Astrocyte (in vitro differentiated cells and primary cell): Measurements from ENCODE around the gene HASPIN. TPM values are rescaled to one million over a fixed set of nuclear protein-coding genes. Genes with fewer than 3 reads are reported as not detected.

Source experiments
- DNase-seq: peaks from one replicate; pipeline ENCODE4 v3.0.0-alpha.2; 2010; ENCODE audit warnings: low read depth
- FAIRE-seq: peaks from 2 replicates; lab custom pipeline; 2011; peaks lifted over from hg19 to GRCh38; lab: Jason Lieb, UNC
- H2AFZ ChIP-seq: 2 replicates; pipeline ENCODE4 v1.6.0; 2012; ENCODE audit warnings: low read depth, low read length, inconsistent platforms
- H3K27ac ChIP-seq: 2 replicates; pipeline ENCODE4 v1.5.1; 2011; ENCODE audit warnings: low read depth, low read length, inconsistent platforms
- H3K27me3 ChIP-seq: 2 replicates; pipeline ENCODE4 v1.6.0; 2011; ENCODE audit warnings: low read length, inconsistent platforms; ENCODE audit not compliant: insufficient read depth
- H3K36me3 ChIP-seq: 2 replicates; pipeline ENCODE4 v1.5.1; 2011; ENCODE audit warnings: low read length, inconsistent platforms; ENCODE audit not compliant: insufficient read depth
- H3K4me1 ChIP-seq: 2 replicates; pipeline ENCODE4 v1.5.1; 2011; ENCODE audit warnings: low read length, inconsistent platforms; ENCODE audit not compliant: insufficient read depth
- H3K4me2 ChIP-seq: 2 replicates; pipeline ENCODE4 v1.6.0; 2012; ENCODE audit warnings: low read length, inconsistent platforms
- H3K4me3 ChIP-seq: 2 replicates; pipeline ENCODE4 v1.5.1; 2011; ENCODE audit warnings: low read depth, mild to moderate bottlenecking, low read length, inconsistent platforms; ENCODE audit not compliant: insufficient read depth
- H3K79me2 ChIP-seq: 2 replicates; pipeline ENCODE4 v1.6.0; 2012; ENCODE audit warnings: mild to moderate bottlenecking, low read length, inconsistent platforms; ENCODE audit not compliant: insufficient read depth
- H3K9ac ChIP-seq: 2 replicates; pipeline ENCODE4 v1.6.0; 2012; ENCODE audit warnings: mild to moderate bottlenecking, low read length, inconsistent platforms
- H3K9me3 ChIP-seq: 2 replicates; pipeline ENCODE4 v1.5.1; 2012; ENCODE audit warnings: low read depth, mild to moderate bottlenecking, low read length, inconsistent platforms; ENCODE audit not compliant: insufficient read depth
- H4K20me1 ChIP-seq: 2 replicates; pipeline ENCODE4 v1.6.0; 2012; ENCODE audit warnings: low read length, inconsistent platforms; ENCODE audit not compliant: insufficient read depth
- H3K27ac Mint-ChIP-seq: one replicate; pipeline ENCODE4 v1.8.0; 2021; ENCODE audit warnings: mild to moderate bottlenecking, mixed read lengths; ENCODE audit not compliant: unreplicated experiment
- H3K27me3 Mint-ChIP-seq: one replicate; pipeline ENCODE4 v1.8.0; 2021; ENCODE audit warnings: low read depth, mixed read lengths; ENCODE audit not compliant: unreplicated experiment
- H3K36me3 Mint-ChIP-seq: one replicate; pipeline ENCODE4 v1.8.0; 2021; ENCODE audit warnings: low read depth, mixed read lengths; ENCODE audit not compliant: unreplicated experiment
- H3K4me1 Mint-ChIP-seq: one replicate; pipeline ENCODE4 v1.8.0; 2021; ENCODE audit warnings: low read depth, mixed read lengths; ENCODE audit not compliant: unreplicated experiment
- H3K4me3 Mint-ChIP-seq: one replicate; pipeline ENCODE4 v1.8.0; 2021; ENCODE audit warnings: mild to moderate bottlenecking, moderate library complexity, mixed read lengths; ENCODE audit not compliant: unreplicated experiment
- H3K9me3 Mint-ChIP-seq: one replicate; pipeline ENCODE4 v1.8.0; 2021; ENCODE audit warnings: mild to moderate bottlenecking, mixed read lengths; ENCODE audit not compliant: unreplicated experiment
- CTCF ChIP-seq: IDR thresholded peaks from 2 replicates; pipeline ENCODE4 v1.5.1; 2011; ENCODE audit warnings: low read depth, mild to moderate bottlenecking, inconsistent platforms, low read length, moderate library complexity; ENCODE audit not compliant: insufficient read depth
- EZH2 ChIP-seq: IDR thresholded peaks from 2 replicates; pipeline ENCODE4 v1.6.1; 2012; ENCODE audit warnings: mild to moderate bottlenecking, low read length, inconsistent platforms; ENCODE audit not compliant: insufficient read depth
- total RNA-seq: library from RNA; stranded (reverse); gene quantifications from 2 replicates; pipeline ENCODE4 v1.2.1, GENCODE V29; 2021

Gene HASPIN
- total RNA-seq, 1 donor from 2014 or later, result 2.4 TPM

- DNase-seq, result no peak
- H3K4me3 Mint-ChIP-seq, result no peak overlapping the region
- Histone ChIP-seq H2AFZ (peak overlapping the region; percentile 32), H3K9me3 (no peaks in the 10 kb centered on the region), H3K79me2 (no peaks in the 10 kb centered on the region), H4K20me1 (no peaks in the 10 kb centered on the region), H3K4me2 (no peak overlapping the region), H3K27me3 (peaks cover 13% of the 10 kb centered on the region), H3K4me1 (no peaks in the 10 kb centered on the region), H3K9ac (no peak overlapping the region), H3K27ac (no peak overlapping the region), H3K4me3 (no peak overlapping the region), H3K36me3 (no peaks in the 10 kb centered on the region)
- H3K27ac Mint-ChIP-seq, result peak overlapping the region; percentile 19
- H3K4me1 Mint-ChIP-seq, result no peaks in the 10 kb centered on the region
- FAIRE-seq, result no peak
- peaks cover 2% of the 10 kb centered on the region for H3K36me3 Mint-ChIP-seq
- H3K9me3 Mint-ChIP-seq, result no peaks in the 10 kb centered on the region
- TF ChIP-seq EZH2 (no peak), CTCF (no peak)
- peaks cover 7% of the 10 kb centered on the region for H3K27me3 Mint-ChIP-seq
Measured at GRCh38 chr17:3688027-3688553, 35.6 kb upstream of the HASPIN start.

GRCh38 chr17:3688852-3689261, 34.8 kb upstream of the HASPIN start:
- Histone ChIP-seq H3K27me3 (peaks cover 13% of the 10 kb centered on the region), H3K4me2 (no peak overlapping the region), H3K4me3 (no peak overlapping the region), H3K9ac (no peak overlapping the region), H3K79me2 (no peaks in the 10 kb centered on the region), H4K20me1 (no peaks in the 10 kb centered on the region), H3K9me3 (no peaks in the 10 kb centered on the region), H3K4me1 (no peaks in the 10 kb centered on the region), H3K36me3 (no peaks in the 10 kb centered on the region), H3K27ac (no peak overlapping the region), H2AFZ (no peak overlapping the region)
- Mint-ChIP-seq H3K27me3 (peaks cover 7% of the 10 kb centered on the region), H3K4me3 (no peak overlapping the region), H3K9me3 (no peaks in the 10 kb centered on the region), H3K27ac (no peak overlapping the region), H3K36me3 (no peaks in the 10 kb centered on the region), H3K4me1 (no peaks in the 10 kb centered on the region)
- FAIRE-seq (no peak), DNase-seq (no peak)
- TF ChIP-seq EZH2, result no peak
- no peak for TF ChIP-seq CTCF

GRCh38 chr17:3689262-3690093, 34.2 kb upstream of the HASPIN start:
- Mint-ChIP-seq H3K36me3 (no peaks in the 10 kb centered on the region), H3K27me3 (peaks cover 11% of the 10 kb centered on the region), H3K4me1 (no peaks in the 10 kb centered on the region), H3K27ac (peak overlapping the region; percentile 66), H3K4me3 (peak overlapping the region; percentile 60), H3K9me3 (no peaks in the 10 kb centered on the region)
- no peak for TF ChIP-seq EZH2
- TF ChIP-seq CTCF, result no peak
- no peaks in the 10 kb centered on the region for H3K9me3 ChIP-seq
- H3K9ac ChIP-seq, result no peak overlapping the region
- DNase-seq (no peak), FAIRE-seq (no peak)
- H3K27me3 ChIP-seq, result peaks cover 11% of the 10 kb centered on the region
- no peaks in the 10 kb centered on the region for H4K20me1 ChIP-seq
- H3K36me3 ChIP-seq, result no peaks in the 10 kb centered on the region
- H3K79me2 ChIP-seq, result no peaks in the 10 kb centered on the region
- no peaks in the 10 kb centered on the region for H3K4me1 ChIP-seq
- no peak overlapping the region for H3K4me3 ChIP-seq
- H2AFZ ChIP-seq, result no peak overlapping the region
- no peak overlapping the region for H3K4me2 ChIP-seq
- H3K27ac ChIP-seq, result no peak overlapping the region
